Kidney (tissue), 14 donors: ENCODE data around the gene REEP3. TPM values are rescaled to one million over a fixed set of nuclear protein-coding genes. Genes with fewer than 3 reads are reported as not detected.
"Not testable (repeated sequence)": the region's sequence is repeated elsewhere in the genome, so short reads cannot be mapped to it uniquely, and the experiment has no call there.

ENCODE experiments used
- DNase-seq, 5 donors: peaks; one replicate each; pipeline ENCODE4 v3.0.0-alpha.2; 2013 to 2020
- FAIRE-seq: peaks from 2 replicates; lab custom pipeline; 2012; peaks lifted over from hg19 to GRCh38; lab: Jason Lieb, UNC
- H3K27ac ChIP-seq, 2 donors: one replicate each; pipeline ENCODE4 v1.7.0; 2013; ENCODE audit warnings: low read depth in 2 of 2, low read length in 2 of 2, inconsistent platforms in 1 of 2
- H3K27me3 ChIP-seq: one replicate; pipeline ENCODE4 v1.7.1; 2013; ENCODE audit warnings: low read length, inconsistent platforms; ENCODE audit not compliant: control insufficient read depth, insufficient read depth
- H3K36me3 ChIP-seq, 3 donors: one replicate each; pipeline versions ENCODE4 v1.7.0 to v1.7.1; 2013; ENCODE audit warnings: low read length in 3 of 3, control low read depth in 1 of 3, inconsistent platforms in 1 of 3; ENCODE audit not compliant: insufficient read depth in 3 of 3, control insufficient read depth in 2 of 3
- H3K4me1 ChIP-seq, 3 donors: one replicate each; pipeline versions ENCODE4 v1.7.0 to v1.7.1; 2013; ENCODE audit warnings: low read length in 3 of 3, inconsistent platforms in 1 of 3, low read depth in 1 of 3; ENCODE audit not compliant: control insufficient read depth in 2 of 3, insufficient read depth in 2 of 3
- H3K4me3 ChIP-seq, 3 donors: one replicate each; pipeline versions ENCODE4 v1.7.0 to v1.8.1; 2013; ENCODE audit warnings: low read length in 3 of 3, control low read depth in 1 of 3, inconsistent platforms in 1 of 3
- H3K9ac ChIP-seq, 3 donors: one replicate each; pipeline versions ENCODE4 v1.7.0 to v1.7.1; 2013; ENCODE audit warnings: low read length in 3 of 3, control low read depth in 1 of 3, inconsistent platforms in 1 of 3
- H3K9me3 ChIP-seq, 3 donors: one replicate each; pipeline versions ENCODE4 v1.7.0 to v1.7.1; 2013; ENCODE audit warnings: low read length in 3 of 3, control low read depth in 1 of 3, inconsistent platforms in 1 of 3; ENCODE audit not compliant: control insufficient read depth in 2 of 3, insufficient read depth in 1 of 3
- intact Hi-C: fragments of 100-400 bp; cut with DNase I; formaldehyde crosslinking; loops from one replicate; pipeline ENCODE4 v1.11.1; 2022
- polyA plus RNA-seq: library from polyadenylated mRNA; stranded (reverse); fragments of 350-450 nt; fragmentation: Illumina TruSeq; extraction: RNeasy Lipid Tissue Mini Kit (QIAGEN cat#74804); gene quantifications from one replicate; pipeline ENCODE4 v1.2.3, GENCODE V29; 2014; ENCODE audit warnings: low read depth, low replicate concordance; ENCODE audit not compliant: insufficient read depth
- total RNA-seq: library from RNA; stranded (reverse); fragmentation: NEBNext Ultra II Directional; extraction: Animal tissue kit (Norgen Biotek cat#: 25700); gene quantifications from one replicate; pipeline ENCODE4 v1.2.1, GENCODE V29; 2021
- TF ChIP-seq, protein P1 (sequence below): IDR thresholded peaks from 3 replicates; pipeline ENCODE4 v1.5.1; 2012; ENCODE audit warnings: mild to moderate bottlenecking, moderate library complexity, borderline replicate concordance; ENCODE audit not compliant: insufficient read depth; ENCODE audit errors: extremely low read depth
- donor health status: control.
- donor health status: control.
- donor health status: control.
- donor health status: control.
- donor health status: control.
- donor health status: DM: yes; HTN: yes; CAD: no.
- donor health status: Normal renal cell carcinoma (clear cell type).

REEP3 gene
- total and polyA plus RNA-seq, 2 donors from 2014 or later, result 12.7 to 34.6 TPM

DNA sequence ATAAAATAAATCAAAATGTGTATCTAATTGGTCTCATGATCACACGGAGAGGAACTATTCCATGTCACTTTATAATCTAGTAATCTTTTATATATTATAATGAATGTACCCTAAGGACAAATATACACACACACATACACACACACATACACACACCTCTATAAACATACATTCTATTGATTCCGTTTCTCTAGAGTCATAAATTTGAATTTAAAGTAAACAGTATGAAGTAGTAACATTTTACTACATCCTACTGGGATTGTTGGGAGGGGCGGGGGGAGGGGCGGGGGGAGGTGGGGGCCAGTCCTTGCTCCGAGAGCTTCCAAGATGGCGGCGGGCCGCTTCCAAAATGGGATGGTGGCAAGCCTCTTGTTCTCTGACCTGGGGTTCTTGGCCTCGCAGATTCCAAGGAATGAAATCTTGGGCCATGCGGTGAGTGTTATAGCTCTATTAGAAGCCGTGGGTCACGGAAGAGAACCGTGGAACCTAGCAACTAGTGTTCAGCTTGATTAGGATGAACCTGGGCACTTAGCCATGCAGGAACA lies 143.2 kb downstream of the REEP3 start:
- no peaks in the 10 kb centered on the region for H3K4me1 ChIP-seq
- no peaks in the 10 kb centered on the region for H3K9me3 ChIP-seq
- no peaks in the 10 kb centered on the region for H3K36me3 ChIP-seq
- no peak overlapping the region for H3K9ac ChIP-seq
- H3K27me3 ChIP-seq, result no peaks in the 10 kb centered on the region
- TF ChIP-seq, protein P1, sequence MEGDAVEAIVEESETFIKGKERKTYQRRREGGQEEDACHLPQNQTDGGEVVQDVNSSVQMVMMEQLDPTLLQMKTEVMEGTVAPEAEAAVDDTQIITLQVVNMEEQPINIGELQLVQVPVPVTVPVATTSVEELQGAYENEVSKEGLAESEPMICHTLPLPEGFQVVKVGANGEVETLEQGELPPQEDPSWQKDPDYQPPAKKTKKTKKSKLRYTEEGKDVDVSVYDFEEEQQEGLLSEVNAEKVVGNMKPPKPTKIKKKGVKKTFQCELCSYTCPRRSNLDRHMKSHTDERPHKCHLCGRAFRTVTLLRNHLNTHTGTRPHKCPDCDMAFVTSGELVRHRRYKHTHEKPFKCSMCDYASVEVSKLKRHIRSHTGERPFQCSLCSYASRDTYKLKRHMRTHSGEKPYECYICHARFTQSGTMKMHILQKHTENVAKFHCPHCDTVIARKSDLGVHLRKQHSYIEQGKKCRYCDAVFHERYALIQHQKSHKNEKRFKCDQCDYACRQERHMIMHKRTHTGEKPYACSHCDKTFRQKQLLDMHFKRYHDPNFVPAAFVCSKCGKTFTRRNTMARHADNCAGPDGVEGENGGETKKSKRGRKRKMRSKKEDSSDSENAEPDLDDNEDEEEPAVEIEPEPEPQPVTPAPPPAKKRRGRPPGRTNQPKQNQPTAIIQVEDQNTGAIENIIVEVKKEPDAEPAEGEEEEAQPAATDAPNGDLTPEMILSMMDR, result no peak
- H3K27ac ChIP-seq, result no peak overlapping the region
- DNase-seq (no peak), FAIRE-seq (peak; percentile 60)
- peak overlapping the region in 2 of 3 donors; percentile 29 to 30 for H3K4me3 ChIP-seq
- intact Hi-C loops, result no loop called here

DNA sequence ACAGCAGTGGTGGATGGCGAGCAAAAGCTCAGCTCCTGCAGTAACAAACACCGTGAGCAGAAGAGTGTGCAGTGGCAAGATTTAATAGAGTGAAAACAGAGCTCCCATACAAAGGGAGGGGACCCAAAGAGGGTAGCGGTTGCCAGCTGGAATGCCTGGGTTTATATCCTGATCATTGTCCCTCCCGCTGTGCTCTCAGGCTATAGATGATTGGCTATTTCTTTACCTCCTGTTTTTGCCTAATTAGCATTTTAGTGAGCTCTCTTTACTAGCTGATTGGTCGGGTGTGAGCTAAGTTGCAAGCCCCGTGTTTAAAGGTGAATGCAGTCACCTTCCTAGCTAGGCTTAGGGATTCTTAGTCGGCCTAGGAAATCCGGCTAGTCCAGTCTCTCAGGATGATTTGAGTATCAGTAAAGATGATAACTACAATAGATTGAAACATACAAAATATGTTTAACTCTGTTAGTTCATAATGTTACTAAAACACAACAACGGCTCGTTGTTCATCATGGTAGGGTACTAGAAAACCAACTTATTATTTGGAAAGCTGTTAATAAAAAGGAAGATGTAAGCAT lies 143.9 kb downstream of the REEP3 start:
- Histone ChIP-seq H3K27ac (peak overlapping the region in 1 of 2 donors; percentile 12), H3K4me3 (peak overlapping the region in 2 of 3 donors; percentile 29 to 30), H3K9ac (peak overlapping the region in 1 of 3 donors; percentile 12)
- H3K9me3 ChIP-seq, H3K27me3 ChIP-seq, FAIRE-seq, intact Hi-C loops, H3K36me3 ChIP-seq, H3K4me1 ChIP-seq: not testable (repeated sequence)
- peak in 1 of 5 donors; percentile 21 for DNase-seq

DNA sequence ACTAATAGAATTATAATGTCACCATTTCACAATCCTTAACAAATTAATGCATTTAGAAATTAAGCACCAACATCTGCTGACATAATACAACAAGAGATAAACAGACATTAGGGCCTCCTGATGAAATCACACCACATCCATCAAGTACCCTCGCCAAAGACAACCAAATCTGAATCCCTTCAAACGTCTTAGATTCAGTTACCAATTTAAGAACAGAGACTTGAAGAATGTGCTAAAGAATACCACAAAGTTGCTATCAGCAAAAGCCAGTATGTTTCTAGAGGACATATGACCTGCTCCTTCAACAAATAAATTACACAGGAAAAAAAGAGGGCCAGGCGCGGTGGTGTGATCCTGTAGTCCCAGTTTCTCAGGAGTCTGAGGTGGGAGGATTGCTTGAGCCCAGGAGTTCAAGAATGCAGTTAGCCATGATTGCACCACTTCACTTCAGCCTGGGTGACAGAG lies 144.5 kb downstream of the REEP3 start:
- peak overlapping the region in 1 of 3 donors; percentile 12 for H3K9ac ChIP-seq
- no peak for FAIRE-seq
- H3K9me3 ChIP-seq, result no peaks in the 10 kb centered on the region
- H3K4me3 ChIP-seq, result no peak overlapping the region
- H3K27me3 ChIP-seq, result no peaks in the 10 kb centered on the region
- intact Hi-C loops, result no loop called here
- H3K36me3 ChIP-seq, result no peaks in the 10 kb centered on the region
- peaks cover 0 to 2% (median 2%) of the 10 kb centered on the region in 3 donors for H3K4me1 ChIP-seq
- H3K27ac ChIP-seq, result no peak overlapping the region
- DNase-seq, result no peak
- TF ChIP-seq, protein P1, result no peak

DNA sequence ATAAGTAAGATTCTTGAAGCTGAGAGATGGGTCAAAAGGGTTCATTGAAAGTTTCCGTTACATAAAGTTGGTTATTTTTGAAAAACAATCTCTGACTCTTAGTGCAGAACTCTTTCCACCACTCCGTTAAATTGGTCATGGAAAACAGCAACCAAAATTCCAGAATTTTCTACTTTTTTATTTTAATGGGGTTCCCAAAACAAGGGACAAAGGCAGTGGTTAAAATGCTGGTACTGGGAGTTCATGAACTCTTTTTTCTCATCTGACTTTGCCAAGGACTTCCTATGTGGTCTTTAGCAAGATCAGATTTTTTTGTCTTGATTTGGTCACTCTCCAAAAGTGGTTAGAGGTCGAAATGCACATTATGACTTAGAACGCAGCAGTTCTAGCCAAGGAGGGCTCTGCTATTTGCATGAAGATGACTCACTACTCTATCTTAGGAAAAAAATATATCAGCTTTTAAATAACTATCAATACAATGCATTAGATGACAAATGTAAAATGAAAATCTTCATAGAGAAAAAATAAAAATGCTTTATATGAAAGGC lies 145.7 kb downstream of the REEP3 start:
- H3K27ac ChIP-seq, result no peak overlapping the region
- H3K27me3 ChIP-seq, result no peaks in the 10 kb centered on the region
- H3K9ac ChIP-seq, result no peak overlapping the region
- peaks cover 2 to 14% (median 9%) of the 10 kb centered on the region in 3 donors for H3K4me1 ChIP-seq
- FAIRE-seq (no peak), DNase-seq (no peak)
- no peaks in the 10 kb centered on the region for H3K9me3 ChIP-seq
- no peak overlapping the region for H3K4me3 ChIP-seq
- TF ChIP-seq, protein P1, result no peak
- intact Hi-C loops, result no loop called here
- no peaks in the 10 kb centered on the region for H3K36me3 ChIP-seq
